Measurements from ENCODE around the gene KPNA5.
"Not testable (repeated sequence)": the region's sequence is repeated elsewhere in the genome, so short reads cannot be mapped to it uniquely, and the experiment has no call there.

Gene KPNA5

DNA sequence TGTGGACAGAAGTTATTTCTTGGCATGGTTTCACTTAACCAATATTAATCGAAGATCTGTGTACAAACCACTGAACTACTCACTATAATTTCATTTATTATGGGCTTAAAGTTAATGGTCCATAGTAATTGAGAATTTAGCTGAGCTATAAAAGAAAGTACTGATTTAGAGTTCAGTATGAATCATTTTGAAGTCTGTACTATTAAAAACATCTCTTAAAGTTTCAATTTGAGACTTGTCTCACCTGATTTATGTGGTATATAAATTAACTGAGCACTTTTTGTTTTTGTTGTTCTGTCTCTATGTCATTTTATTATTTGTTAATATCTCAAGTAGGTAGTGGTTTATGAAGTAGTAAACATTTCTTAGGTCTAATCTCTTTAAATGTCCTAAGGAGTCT is 24.9 kb downstream of the KPNA5 start:
- DNase-seq, result no peak

DNA sequence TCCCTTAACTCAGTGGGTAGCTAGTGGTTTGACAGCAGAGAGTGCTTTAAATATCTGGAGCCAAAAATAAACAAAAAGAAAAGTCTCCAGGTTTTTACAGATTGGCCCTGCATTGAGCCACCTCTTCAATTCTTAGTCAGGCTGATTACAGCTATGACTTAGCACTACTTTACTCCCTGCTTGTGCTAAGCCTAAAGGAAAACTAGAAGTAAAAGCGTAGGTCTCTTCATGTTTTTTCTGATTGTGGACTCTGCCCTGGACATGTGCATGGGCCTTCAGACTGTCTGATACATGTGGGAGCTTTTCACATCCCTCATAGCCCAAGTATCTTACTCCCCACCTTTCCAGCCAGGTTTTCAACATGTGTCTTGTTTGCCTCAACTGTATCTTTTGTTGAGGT is 33.3 kb downstream of the KPNA5 start:
- DNase-seq, result no peak

DNA sequence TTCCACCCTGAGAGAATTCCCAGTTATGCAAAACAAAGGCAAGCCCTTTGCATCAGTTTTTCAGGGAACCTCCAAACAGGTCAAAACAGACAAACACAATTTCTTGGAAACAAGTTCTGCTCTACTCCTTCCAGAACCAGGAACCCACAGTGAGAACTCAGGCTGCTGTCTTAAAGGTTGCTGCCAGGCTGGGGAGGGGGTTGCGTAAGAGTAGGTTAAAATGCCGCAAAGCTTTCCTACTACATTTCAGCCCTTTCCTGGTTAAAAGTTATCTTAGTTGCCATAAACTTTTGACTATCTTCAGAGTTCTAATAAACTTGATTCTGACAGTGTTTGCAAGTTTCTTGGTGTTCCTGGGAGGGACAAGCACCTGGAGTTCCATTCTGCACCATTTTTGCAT is 33.8 kb downstream of the KPNA5 start:
- no peak for DNase-seq

DNA sequence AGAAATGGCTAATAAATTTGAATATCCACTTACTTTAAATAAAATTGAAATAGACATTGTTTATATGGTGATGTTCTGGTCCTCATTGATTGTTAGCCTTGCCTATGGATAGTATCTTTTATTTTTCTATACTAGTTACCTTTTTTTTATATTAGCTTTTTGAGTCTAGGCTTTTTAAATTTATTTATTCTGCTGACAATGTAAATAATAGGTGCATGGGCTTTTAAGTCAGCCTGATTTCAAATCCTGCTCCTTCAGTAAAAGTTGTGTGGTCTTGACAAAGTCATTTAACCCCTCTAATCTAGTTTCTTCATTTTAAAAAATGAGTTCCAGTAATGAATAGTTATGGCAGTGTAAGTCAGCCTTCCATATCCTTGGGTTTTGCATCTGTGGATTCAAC is 45.9 kb downstream of the KPNA5 start:
- no peak for DNase-seq

DNA sequence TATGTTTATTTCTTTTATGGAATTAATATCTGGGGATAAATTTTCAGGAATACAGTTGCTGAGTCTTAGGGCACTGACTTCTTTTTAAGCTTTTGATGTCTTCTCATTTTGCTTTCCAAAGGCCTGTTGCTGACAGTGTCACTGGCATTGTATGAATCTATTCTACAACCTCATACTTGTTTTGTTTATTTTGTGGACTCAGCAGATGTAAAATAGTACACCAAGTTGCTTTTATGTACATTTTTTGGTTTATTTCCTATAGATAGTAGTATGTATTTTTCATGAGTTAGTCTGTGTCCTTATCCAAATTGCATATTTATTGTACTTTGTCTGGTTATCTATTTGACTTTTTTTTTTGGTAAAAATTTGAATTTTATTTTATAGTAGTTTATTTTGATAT is 49.5 kb downstream of the KPNA5 start:
- no peak for DNase-seq

DNA sequence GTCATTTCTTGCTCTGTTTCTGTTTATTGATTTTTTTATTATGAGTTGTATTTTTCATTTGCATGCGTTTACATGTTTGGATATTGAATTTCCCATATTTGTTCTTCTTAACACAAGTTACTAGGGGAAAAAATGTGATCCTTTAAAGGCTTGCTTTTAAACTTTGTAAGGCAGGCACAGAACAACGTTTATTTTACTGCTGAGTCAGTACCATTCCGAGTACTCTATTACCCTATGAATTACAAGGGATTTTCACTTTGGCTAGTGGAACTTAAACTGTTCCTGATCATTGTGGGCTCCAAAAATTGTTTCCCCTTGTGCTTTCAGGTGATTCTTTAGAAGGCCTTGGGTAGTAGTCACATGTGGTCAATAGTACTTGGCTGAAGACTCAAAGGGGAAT is 56.0 kb downstream of the KPNA5 start:
- DNase-seq, result no peak

DNA sequence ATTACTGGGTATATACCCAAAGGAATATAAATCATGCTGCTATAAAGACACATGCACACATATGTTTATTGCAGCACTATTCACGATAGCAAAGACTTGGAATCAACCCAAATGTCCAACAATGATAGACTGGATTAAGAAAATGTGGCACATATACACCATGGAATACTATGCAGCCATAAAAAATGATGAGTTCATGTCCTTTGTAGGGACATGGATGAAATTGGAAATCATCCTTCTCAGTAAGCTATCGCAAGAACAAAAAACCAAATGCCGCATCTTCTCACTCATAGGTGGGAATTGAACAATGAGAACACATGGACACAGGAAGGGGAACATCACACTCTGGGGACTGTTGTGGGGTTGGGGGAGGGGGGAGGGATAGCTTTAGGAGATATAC is 59.5 kb downstream of the KPNA5 start:
- DNase-seq, result not testable (repeated sequence)

DNA sequence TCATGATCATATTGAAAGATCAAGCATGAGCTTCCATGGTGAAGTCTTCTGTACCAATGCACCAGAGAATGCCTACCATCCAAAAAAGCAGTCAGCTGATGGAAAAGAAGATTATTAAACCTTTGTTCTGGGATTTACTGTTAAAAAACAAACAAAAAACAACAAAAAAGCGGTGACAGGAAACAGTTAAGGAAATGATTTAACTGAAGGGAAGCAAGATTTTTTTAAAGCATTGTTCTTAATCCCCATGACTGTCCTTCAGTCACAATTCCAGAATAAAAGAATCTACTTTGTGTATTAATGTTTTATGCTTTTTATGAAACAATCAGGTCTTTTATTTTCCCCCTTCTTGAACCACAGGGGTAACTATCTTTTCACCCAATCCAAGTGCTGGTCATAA is 60.6 kb downstream of the KPNA5 start:
- DNase-seq, result no peak

DNA sequence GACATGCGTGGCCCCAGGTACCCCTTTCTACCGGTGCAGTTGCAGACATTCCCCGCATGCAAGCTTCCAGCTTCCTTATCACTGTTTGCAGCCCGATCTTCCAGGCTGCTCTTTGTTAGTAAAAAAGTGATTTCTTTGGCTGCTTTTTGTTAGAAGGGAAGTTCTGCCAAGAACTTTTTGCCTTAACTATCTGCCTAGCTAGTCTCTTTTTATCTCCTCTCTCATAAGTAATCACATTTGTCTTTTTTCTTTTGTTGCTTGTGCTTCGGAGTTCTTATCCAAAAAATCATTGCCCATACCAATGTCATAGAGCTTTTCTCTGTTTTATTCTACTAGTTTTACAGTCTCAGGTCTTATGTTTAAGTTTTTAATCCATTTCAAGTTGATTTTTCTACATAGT is 64.2 kb downstream of the KPNA5 start:
- no peak for DNase-seq

DNA sequence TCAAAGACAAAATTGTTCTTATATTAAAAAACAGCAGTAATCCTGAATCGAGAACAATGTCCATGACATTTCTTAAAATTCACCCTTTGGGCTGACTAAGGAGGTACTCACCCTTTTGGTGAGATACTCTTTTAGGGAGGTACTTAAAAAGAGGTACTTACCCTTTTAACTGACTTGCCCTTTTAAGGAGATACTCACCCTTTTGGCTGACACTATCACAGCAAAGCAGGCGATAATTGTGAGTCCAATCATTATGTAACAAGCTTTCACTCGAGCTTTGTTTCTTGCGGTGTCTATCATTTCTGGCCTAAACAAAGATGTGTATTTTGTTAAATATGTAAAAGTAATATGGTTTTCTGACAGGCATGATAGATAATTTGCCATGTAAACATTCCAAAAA is 80.8 kb downstream of the KPNA5 start:
- peak; percentile 69 for DNase-seq

DNA sequence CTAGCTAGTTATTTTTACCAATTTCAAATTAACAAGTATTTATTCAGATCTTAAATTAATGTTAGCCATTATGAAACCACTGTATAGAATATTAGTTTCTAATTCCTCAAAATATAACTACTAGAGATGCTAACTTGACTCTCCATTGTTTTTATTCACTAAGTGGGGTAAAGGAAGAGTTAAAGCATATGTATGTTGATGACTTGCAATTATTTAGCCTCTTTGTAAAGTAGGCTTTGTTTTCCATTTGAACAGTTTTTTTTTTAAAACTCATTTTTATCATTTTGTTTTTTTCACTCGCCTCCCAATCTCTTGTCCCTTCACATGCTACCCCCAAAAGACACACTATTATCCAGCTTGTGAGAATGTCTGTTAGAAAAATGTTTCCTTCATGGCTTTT is 81.2 kb downstream of the KPNA5 start:
- DNase-seq, result no peak

DNA sequence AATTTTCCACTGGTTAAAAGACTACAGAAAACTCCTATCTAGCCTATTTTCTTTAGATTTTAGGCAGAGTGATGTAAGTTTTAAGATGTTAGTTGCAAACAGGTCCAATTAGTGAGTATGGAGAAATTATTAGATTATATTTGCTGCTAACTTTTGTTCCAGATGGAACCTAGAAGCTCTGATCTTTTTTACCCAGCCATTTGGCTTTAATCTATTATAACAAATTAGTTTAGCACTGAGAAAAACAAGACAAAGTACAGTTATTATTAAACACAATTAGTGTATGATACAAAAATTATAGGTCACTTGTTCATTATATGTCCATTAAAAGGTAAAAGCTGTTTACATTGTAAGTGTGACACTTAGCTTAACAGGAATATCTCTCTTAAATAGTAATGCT is 82.0 kb downstream of the KPNA5 start:
- DNase-seq, result no peak

DNA sequence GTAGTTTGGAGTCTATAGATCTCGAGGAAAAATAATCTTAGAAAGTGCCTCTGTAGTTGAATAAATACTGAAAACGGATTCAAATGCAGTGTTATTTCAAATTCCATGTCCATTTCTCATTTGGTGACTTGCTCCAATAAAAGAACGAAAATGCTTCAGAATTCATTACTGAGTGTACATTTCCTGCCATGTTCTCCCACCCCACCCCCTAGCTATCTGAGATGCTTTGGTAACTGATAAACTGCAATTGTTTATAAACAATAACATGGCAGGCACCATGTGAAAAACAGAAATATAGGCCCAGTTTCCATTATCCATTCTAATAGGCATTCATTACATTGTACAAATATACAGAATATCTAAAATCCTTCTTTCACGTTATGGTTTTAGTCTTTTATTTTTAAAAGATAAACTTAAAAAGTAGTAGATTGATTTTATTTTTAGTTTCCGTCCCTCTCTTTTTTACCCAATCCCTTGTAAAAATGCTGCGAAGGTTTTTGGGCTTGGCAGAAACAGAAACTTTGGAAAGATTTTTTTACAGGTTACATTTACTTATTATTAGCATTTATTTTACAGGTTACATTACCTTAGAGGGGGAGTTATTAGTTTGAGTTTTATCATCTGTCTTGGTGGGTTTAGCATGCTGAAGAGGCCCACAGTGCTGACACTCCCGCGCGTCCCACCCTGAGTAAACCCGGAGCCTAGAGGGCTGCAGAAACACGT is 83.1 kb downstream of the KPNA5 start:
- no peak for DNase-seq

DNA sequence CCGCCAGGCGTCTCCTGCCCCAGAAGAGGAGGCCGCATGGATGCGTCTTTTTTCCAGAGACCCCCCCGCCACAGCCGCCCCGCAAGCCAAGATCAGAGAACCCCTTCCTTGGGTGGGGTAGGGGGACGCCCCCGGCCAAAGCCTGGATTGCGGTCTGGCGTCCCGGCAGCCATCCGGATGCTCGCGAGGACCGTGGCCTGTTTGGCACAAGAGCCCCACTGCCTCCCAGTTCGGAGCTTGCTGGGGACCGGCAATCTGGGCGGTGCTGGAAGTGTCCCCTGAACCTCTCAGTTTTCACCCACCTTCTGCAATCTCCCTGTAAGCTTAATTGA is 83.6 kb downstream of the KPNA5 start:
- no peak for DNase-seq

DNA sequence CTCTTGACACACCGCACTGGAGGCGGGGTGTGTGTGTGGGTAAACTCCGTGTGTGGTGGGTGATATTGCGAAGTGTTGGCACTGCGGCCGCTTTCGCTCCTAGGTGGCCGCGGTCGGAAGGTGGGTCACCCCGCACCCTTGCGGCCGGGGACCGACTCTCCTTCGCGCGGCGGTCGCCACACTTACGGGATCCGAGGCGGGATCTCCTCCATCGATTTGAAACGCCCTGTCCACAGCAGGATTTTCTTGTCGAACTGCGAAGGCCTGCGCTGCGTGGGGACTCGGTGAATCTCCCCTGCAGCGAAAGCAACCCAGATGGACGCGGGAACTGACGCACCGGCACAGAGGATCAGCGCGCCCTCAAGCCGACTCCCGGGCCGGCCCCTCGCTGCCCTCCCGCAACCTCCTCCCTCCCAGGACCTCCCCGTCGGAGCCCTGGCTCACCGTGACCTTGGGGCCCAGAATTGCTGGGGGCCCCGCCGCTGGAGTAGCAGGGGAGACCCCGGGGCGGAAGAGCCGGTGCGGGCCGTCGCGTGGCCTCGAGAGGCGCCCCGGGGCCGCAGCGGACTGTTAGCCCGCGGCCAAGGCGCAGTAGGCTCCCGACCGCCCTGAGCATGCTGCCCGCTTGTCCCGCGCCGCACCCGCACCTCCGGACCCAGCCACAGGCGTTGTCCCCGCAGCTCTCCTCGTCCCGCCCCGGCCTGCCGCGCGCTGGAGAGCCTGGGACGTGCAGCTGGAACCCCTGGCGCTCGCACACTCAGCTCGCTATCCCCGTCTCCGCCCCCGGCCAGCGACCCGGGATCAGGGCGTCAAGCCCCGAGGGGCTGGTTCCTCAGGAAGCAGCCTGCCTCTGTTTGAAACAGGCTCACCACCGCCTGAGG is 84.2 kb downstream of the KPNA5 start, which contains the start of gene FAM162B:
Gene FAM162B (minus strand): TSS at position 759 of the 881 bp plus-strand sequence. CDS start 143 bp downstream, at position 616.
- peak; percentile 5 for DNase-seq

DNA sequence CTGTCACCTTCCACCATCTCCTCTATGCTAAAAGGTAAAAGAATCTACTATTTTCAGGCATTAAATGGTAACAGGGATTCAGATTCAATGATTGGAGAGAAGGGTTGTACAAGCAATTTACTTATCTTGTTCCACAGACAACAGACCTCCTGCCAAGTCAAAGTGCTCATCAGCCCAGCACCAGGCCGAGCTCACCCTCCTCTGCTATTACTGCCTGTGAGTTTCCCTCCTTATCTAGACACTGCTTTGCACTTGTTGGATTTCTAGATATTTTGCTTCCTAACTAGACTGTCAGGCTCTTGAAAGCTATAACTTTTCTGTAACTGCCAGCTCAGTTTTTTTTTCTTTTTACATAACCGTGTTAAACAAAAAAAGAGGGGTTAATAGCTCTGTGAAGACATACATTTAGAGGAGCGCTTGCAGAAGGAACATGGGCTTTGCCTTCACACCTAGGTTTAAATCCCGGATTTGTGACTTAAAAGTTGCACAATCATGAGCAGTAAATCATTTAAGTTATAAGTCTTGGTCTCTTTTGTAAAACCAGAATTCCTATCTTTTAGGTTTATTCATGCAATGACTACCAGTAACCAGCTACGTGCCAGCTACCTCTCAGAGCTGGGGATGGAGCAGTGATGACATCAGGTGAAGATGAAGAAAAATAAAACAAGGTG is 85.6 kb downstream of the KPNA5 start:
- peak; percentile 92 for DNase-seq

DNA sequence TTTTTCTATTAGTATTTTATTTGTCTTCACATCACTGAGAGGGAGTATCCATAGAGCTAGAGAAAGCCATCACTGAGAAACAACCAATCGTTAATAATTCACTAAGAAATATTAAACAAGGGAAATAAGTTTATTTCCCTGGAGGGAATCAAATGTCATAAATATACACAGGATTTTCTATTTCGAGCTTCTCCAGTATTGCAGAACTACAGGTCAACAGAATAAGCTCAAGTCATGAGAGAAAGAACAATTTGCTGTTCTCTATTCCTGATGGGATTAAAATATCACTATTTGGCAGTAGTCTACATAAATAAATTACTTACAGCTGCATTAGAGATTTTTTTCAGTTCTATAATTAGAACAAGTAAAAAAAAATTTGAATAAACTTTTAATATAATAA is 86.7 kb downstream of the KPNA5 start:
- DNase-seq, result no peak

DNA sequence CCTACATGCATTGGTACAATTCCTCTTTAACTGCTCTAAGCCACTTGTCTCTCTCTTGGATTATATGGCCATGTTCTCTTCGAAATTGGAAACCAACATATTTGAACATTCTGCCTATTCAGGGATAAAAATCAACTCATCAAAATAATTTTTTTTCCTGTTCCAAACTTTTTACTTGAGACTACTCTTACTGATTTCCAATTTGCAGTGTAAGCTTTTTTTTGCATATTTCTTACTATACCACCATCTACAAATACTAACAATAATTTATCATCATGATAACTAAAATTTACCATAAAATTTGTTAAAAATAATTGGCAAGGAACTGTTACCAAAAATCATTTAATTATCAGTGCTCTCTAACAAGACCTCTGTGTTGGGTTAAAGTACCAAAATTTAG is 91.4 kb downstream of the KPNA5 start:
- DNase-seq, result no peak

DNA sequence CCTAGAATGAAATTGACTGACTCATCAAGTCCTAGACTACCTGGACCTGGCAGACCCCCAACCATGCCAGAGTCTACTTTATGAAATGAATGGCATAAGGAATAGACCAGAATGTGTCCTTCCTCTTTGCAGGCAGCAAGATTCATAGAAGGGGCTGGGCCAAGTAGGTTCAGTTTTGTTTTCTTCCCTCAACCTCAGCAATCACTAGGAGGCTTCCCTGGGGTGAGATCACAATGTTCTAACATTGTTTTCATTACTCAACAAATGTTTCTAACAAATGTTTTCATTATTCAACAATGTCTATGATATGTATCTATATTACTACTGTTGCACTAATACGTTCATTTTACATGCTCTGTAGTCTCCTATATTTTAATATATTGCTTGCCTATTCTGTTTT is 92.9 kb downstream of the KPNA5 start:
- no peak for DNase-seq

DNA sequence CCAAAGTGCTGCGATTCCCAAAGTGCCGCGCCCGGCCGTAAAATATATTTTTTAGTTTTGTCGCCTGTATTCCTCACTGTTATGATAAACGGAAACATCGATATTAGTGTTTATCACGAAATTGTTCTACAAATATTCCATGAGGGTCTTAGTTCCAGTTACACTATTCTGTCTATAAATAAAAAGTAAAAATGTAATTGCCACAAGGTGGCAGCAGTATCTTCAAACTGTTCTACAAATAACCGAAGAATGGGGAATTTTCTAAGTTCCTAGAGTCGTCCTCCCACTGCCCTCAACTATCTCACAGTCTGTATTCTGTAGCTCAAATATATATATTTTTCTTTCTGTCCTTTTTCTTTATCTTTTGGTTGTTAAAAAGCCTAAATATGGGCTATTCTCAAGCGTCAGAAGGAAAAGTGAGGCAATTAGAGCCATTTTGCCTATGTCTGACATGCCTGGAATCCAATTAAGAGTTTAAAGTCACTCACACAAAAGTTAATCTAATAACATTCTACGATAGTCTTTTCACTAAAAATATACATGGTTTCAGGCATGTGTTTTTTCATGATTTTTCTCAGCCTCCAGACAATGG is 98.7 kb downstream of the KPNA5 start:
- peak; percentile 56 for DNase-seq

DNA sequence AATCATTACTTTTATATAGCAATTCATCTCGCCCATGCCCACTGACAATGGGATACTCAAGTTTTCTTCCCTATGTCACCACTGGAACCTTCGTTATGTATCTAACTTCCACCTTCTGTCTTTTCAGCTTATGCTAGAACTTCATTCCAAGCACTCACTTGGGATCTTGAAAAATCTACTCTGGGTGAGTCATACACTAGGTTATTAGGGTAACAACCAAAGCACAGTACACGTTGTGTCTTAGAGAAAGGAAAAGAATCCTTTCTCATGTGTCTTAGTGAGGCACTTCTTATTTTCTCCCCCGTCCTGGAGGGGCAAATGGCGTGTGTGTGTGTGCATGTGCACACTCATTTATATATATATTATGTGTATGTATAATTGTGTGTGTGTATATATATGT is 102.8 kb downstream of the KPNA5 start:
- no peak for DNase-seq

Data from hematopoietic multipotent progenitor cell treated with erythropoietin and hydrocortisone succinate and interleukin-3 and kit ligand, for 8 days (in vitro differentiated cells).